ENCODE data around the gene DOCK3. TPM values are rescaled to one million over a fixed set of nuclear protein-coding genes. Genes with fewer than 3 reads are reported as not detected.
"Not testable (repeated sequence)": the region's sequence is repeated elsewhere in the genome, so short reads cannot be mapped to it uniquely, and the experiment has no call there.

Gene DOCK3
- total RNA-seq, 1 experiment from 2014 or later = 8.3 TPM

DNA sequence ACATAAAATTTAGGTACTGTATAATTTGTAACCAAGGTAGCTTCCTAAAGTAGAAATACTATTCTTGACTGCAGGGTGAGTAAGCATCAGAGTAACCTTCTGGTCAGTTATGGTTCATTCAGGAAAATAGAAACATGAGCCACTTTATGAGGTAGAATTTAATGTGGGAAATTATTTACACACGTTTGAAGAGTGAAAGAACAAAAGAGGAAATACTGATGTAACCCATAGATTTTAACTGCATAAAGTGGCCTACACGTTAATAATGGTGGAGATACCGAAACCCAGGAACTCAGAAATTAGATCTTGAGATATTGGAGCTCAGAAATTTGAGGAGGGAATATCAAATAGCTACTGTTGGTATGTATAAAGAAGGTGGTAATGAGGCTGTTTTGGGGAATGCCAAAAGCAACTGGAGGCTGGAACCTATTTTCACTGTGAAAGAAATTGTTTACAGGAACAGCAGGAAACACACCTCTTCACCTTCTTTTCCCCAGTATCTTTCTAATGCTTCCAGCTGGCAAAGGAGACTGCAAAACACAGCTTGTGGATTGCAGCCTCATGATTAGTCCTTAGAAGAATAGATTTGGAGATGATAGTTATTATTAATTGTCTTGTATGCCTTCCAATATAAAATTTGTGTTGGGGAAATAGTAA, 216.1 kb downstream of the DOCK3 start:
- no peak for DNase-seq
- no peak overlapping the region for H2AK5ac ChIP-seq (ENCODE audit: insufficient read length, low read length)
- no peaks in the 10 kb centered on the region for H3K23me2 ChIP-seq (ENCODE audit: insufficient read length, low read depth, low read length, poor library complexity, severe bottlenecking)
- no peak overlapping the region for H3K18ac ChIP-seq (ENCODE audit: insufficient read length, low read depth, low read length)
- H3K4me1 ChIP-seq (ENCODE audit: insufficient read depth, low read length) = peaks cover 7% of the 10 kb centered on the region; the same call in 1 of the 2 replicates
- no peak overlapping the region for H3K23ac ChIP-seq (ENCODE audit: insufficient read length, low read depth, low read length)
- no peak overlapping the region for H4K91ac ChIP-seq (ENCODE audit: insufficient read length, low read depth, low read length)
- TF ChIP-seq, protein P1, sequence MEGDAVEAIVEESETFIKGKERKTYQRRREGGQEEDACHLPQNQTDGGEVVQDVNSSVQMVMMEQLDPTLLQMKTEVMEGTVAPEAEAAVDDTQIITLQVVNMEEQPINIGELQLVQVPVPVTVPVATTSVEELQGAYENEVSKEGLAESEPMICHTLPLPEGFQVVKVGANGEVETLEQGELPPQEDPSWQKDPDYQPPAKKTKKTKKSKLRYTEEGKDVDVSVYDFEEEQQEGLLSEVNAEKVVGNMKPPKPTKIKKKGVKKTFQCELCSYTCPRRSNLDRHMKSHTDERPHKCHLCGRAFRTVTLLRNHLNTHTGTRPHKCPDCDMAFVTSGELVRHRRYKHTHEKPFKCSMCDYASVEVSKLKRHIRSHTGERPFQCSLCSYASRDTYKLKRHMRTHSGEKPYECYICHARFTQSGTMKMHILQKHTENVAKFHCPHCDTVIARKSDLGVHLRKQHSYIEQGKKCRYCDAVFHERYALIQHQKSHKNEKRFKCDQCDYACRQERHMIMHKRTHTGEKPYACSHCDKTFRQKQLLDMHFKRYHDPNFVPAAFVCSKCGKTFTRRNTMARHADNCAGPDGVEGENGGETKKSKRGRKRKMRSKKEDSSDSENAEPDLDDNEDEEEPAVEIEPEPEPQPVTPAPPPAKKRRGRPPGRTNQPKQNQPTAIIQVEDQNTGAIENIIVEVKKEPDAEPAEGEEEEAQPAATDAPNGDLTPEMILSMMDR (conservative IDR thresholded peaks at IDR 0.05) = no peak
- H3K27ac Mint-ChIP-seq = peak overlapping the region; percentile 60 to 84 (median 82); a peak in 6 of 7 replicates
- no peaks in the 10 kb centered on the region for H3K9me3 ChIP-seq (ENCODE audit: control insufficient read depth, low read depth, low read length)
- H2BK20ac ChIP-seq (ENCODE audit: low read depth, low read length, poor library complexity, severe bottlenecking) = no peak overlapping the region
- peak overlapping the region; percentile 29 for H3K27ac ChIP-seq (ENCODE audit: insufficient read length, low read depth, low read length)
- H3K9me3 Mint-ChIP-seq = peaks cover 2 to 3% of the 10 kb centered on the region in 2 experiments; a peak in 2 of 5 replicates
- H2BK5ac ChIP-seq (ENCODE audit: insufficient read length, low read length) = no peak overlapping the region
- H4K8ac ChIP-seq (replicated peaks; ENCODE audit: insufficient read length, low read depth, low read length) = no peak overlapping the region
- H3K79me1 ChIP-seq (ENCODE audit: insufficient read depth, low read depth, low read length, poor library complexity, severe bottlenecking) = no peaks in the 10 kb centered on the region
- no peak overlapping the region for H3K4ac ChIP-seq (ENCODE audit: low read depth, low read length)
- no peak overlapping the region for H3K56ac ChIP-seq (ENCODE audit: insufficient read length, low read depth, low read length)
- H4K20me1 ChIP-seq (ENCODE audit: control insufficient read depth, insufficient read depth, insufficient read length) = no peaks in the 10 kb centered on the region
- H2BK120ac ChIP-seq (ENCODE audit: low read depth, low read length, poor library complexity, severe bottlenecking) = no peak overlapping the region
- H3K4me1 Mint-ChIP-seq = peaks cover 48% of the 10 kb centered on the region in 2 experiments
- H3K27me3 ChIP-seq (ENCODE audit: insufficient read depth, low read length) = no peaks in the 10 kb centered on the region
- no CpG with 5 or more reads among the region's 3 CpGs for WGBS (ENCODE audit: extremely low coverage, insufficient read length, low lambda C conversion rate)
- H4K5ac ChIP-seq (ENCODE audit: insufficient read length, low read depth, low read length) = no peak overlapping the region
- H3T11ph ChIP-seq (ENCODE audit: low read length) = no peak overlapping the region
- H3K36me3 Mint-ChIP-seq (ENCODE audit: insufficient read depth in 1 of 3, low read depth in 3 of 3) = peaks cover 5 to 9% (median 9%) of the 10 kb centered on the region in 3 experiments; a peak in 5 of 7 replicates
- peak overlapping the region; percentile 11 for H3K4me2 ChIP-seq (ENCODE audit: insufficient read depth, insufficient read length, low read length)
- peak overlapping the region; percentile 6 to 45; a peak in 4 of 5 replicates for H3K4me3 Mint-ChIP-seq
- no peak overlapping the region for H3K9ac ChIP-seq (ENCODE audit: extremely low read depth, insufficient read length, low read length)
- H3K79me2 ChIP-seq (ENCODE audit: insufficient read depth, low read length) = no peaks in the 10 kb centered on the region
- H2BK15ac ChIP-seq (ENCODE audit: low read depth, low read length) = no peak overlapping the region
- no peaks in the 10 kb centered on the region for H3K27me3 Mint-ChIP-seq (ENCODE audit: low read depth)
- H2AFZ ChIP-seq (ENCODE audit: low read length) = no peak overlapping the region
- no peak overlapping the region for H2BK12ac ChIP-seq (ENCODE audit: insufficient read length, low read depth, low read length)
- H3K14ac ChIP-seq (ENCODE audit: insufficient read depth, low read length) = no peak overlapping the region

DNA sequence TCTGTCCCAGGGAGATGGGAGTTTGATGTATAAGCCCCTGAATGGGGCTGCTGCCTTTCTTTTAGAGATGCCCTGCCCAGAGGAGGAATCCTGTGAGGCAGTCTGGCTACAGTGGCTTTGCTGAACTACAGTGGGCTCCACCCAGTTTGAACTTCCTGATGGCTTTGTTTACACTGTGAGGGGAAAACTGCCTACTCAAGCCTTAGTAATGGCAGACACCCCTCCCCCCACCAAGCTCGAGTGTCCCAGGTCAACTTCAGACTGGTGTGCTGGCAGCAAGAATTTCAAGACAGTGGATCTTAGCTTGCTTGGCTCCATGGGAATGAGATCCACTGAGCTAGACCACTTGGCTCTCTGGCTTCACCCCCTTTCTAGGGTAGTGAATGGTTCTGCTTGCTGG, 226.4 kb downstream of the DOCK3 start:
- not testable (repeated sequence) for H2BK12ac ChIP-seq (ENCODE audit: insufficient read length, low read depth, low read length); H2BK20ac ChIP-seq (ENCODE audit: low read depth, low read length, poor library complexity, severe bottlenecking); H2BK15ac ChIP-seq (ENCODE audit: low read depth, low read length); H2BK5ac ChIP-seq (ENCODE audit: insufficient read length, low read length); H2AFZ ChIP-seq (ENCODE audit: low read length); H4K20me1 ChIP-seq (ENCODE audit: control insufficient read depth, insufficient read depth, insufficient read length); H3K9me3 ChIP-seq (ENCODE audit: control insufficient read depth, low read depth, low read length); H3K27ac ChIP-seq (ENCODE audit: insufficient read length, low read depth, low read length); H3K4me1 ChIP-seq (ENCODE audit: insufficient read depth, low read length); H3K79me1 ChIP-seq (ENCODE audit: insufficient read depth, low read depth, low read length, poor library complexity, severe bottlenecking); H3K23me2 ChIP-seq (ENCODE audit: insufficient read length, low read depth, low read length, poor library complexity, severe bottlenecking); H4K91ac ChIP-seq (ENCODE audit: insufficient read length, low read depth, low read length); H3K56ac ChIP-seq (ENCODE audit: insufficient read length, low read depth, low read length); H3K9ac ChIP-seq (ENCODE audit: extremely low read depth, insufficient read length, low read length); H3K9me3 Mint-ChIP-seq; H4K5ac ChIP-seq (ENCODE audit: insufficient read length, low read depth, low read length); H3K23ac ChIP-seq (ENCODE audit: insufficient read length, low read depth, low read length); H3K27me3 ChIP-seq (ENCODE audit: insufficient read depth, low read length); H3K4me2 ChIP-seq (ENCODE audit: insufficient read depth, insufficient read length, low read length); H3K36me3 Mint-ChIP-seq (ENCODE audit: insufficient read depth in 1 of 3, low read depth in 3 of 3); H2AK5ac ChIP-seq (ENCODE audit: insufficient read length, low read length); H3K27me3 Mint-ChIP-seq (ENCODE audit: low read depth); H3K14ac ChIP-seq (ENCODE audit: insufficient read depth, low read length); H4K8ac ChIP-seq (replicated peaks; ENCODE audit: insufficient read length, low read depth, low read length); H2BK120ac ChIP-seq (ENCODE audit: low read depth, low read length, poor library complexity, severe bottlenecking); H3K4ac ChIP-seq (ENCODE audit: low read depth, low read length); H3K4me3 Mint-ChIP-seq; H3K79me2 ChIP-seq (ENCODE audit: insufficient read depth, low read length); H3T11ph ChIP-seq (ENCODE audit: low read length)
- Mint-ChIP-seq H3K4me1 (peaks cover 26 to 31% of the 10 kb centered on the region in 2 experiments), H3K27ac (peak overlapping the region in 2 of 3 experiments; percentile 38 to 49; a peak in 2 of 7 replicates)
- WGBS (ENCODE audit: extremely low coverage, insufficient read length, low lambda C conversion rate) = no CpG with 5 or more reads among the region's 1 CpG
- peak overlapping the region; percentile 47 for H3K18ac ChIP-seq (ENCODE audit: insufficient read length, low read depth, low read length)
- peak; percentile 50 for DNase-seq

Data from H9 (cell line).